ENCODE results near the gene KLRC1.

- TF ChIP-seq CTCF (IDR thresholded peaks at IDR 0.05), result no peak
- TF ChIP-seq POLR2AphosphoS5 (IDR thresholded peaks at IDR 0.05), result no peak
- no peak for TF ChIP-seq POLR2A (IDR thresholded peaks at IDR 0.05)
These were observed 38.6 kb upstream of the KLRC1 start for GRCh38 chr12:10491766-10492165.
